Measurements from ENCODE around the gene GLYATL3. TPM values are rescaled to one million over a fixed set of nuclear protein-coding genes. Genes with fewer than 3 reads are reported as not detected.

The GLYATL3 gene
- polyA plus RNA-seq, 3 donors = not detected

DNA sequence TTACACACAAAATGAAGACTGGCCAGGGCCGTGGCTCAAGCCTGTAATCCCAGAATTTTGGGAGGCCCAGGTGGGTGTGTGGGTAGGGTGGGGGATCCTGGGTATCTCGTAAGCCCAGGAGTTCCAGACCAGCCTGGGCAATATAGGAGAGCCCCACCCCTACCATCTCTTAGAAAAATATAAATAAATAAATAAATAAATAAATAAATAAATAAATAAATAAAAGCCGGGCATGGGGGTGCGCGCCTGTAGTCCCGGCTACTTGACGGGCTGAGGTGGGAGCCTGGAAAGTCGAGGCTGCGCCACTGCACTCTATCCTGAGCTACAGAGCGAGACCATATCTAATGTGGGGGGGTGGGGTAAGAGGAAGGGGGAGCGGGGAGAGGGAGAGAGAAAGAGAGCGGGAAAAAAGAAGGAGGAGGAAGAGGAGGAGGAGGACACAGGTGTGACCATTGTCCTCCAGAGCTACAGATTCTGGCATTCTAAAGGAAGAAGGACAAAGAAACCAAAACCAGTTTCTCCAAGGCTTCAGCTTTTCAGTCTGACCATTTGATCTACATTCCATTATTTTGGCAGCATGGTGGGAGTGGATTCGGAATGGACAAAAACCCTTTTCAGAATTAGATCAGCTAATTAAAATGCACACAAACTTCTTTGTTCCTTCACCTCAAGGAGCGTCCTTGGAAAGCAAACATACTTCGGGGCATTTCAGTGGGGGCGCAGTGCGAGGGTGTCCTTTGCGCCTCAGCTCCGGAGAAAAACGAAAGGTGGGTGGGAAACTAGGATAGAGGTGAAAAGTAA lies 50.2 kb downstream of the GLYATL3 start:
- no peak overlapping the region for H3K9ac ChIP-seq (ENCODE audit: insufficient read depth, low read length, poor library complexity, severe bottlenecking)
- Mint-ChIP-seq H3K36me3 (peaks cover 0 to 4% of the 10 kb centered on the region in 2 donors), H3K27ac (no peak overlapping the region), H3K27me3 (ENCODE audit: low read depth in 3 of 3) (peaks cover 27 to 44% (median 32%) of the 10 kb centered on the region in 3 donors), H3K9me3 (peaks cover 0 to 6% (median 0%) of the 10 kb centered on the region in 7 donors), H3K4me1 (peaks cover 20% of the 10 kb centered on the region), H3K4me3 (peak overlapping the region; percentile 67 to 86)
- peaks cover 16 to 18% of the 10 kb centered on the region in 2 donors for H3K4me1 ChIP-seq (ENCODE audit: control insufficient read depth in 1 of 2, insufficient read depth in 2 of 2, low read length in 2 of 2)
- H3K4me3 ChIP-seq (replicated peaks in 1 of 3; ENCODE audit: low read depth in 2 of 3, low read length in 3 of 3) = peak overlapping the region in 1 of 3 experiments; percentile 63
- H3K4me2 ChIP-seq (replicated peaks; ENCODE audit: extremely low read depth, low read length, poor library complexity, severe bottlenecking) = peak overlapping the region; percentile 75
- H3K36me3 ChIP-seq (replicated peaks in 1 of 2; ENCODE audit: control insufficient read depth in 1 of 2, insufficient read depth in 2 of 2, low read length in 2 of 2) = no peaks in the 10 kb centered on the region
- no peaks in the 10 kb centered on the region for H4K20me1 ChIP-seq (ENCODE audit: insufficient read depth, low read length)
- peaks cover 0 to 14% of the 10 kb centered on the region in 2 donors for H3K9me3 ChIP-seq (replicated peaks in 1 of 2; ENCODE audit: control insufficient read depth in 1 of 2, insufficient read depth in 1 of 2, low read length in 2 of 2)
- no peak overlapping the region for H3K27ac ChIP-seq (ENCODE audit: low read depth in 1 of 2, low read length in 2 of 2)
- no peaks in the 10 kb centered on the region for H3K79me2 ChIP-seq (ENCODE audit: insufficient read depth, low read length)
- 39% methylated on average over 13 of the region's 20 CpGs for WGBS (ENCODE audit: insufficient coverage)
- DNase-seq = no peak
- intact Hi-C loops (cut with micrococcal nuclease) = no loop called here
- H2AFZ ChIP-seq (ENCODE audit: insufficient read depth, low read depth, low read length, poor library complexity, severe bottlenecking) = peak overlapping the region; percentile 65
- TF ChIP-seq, protein P1, sequence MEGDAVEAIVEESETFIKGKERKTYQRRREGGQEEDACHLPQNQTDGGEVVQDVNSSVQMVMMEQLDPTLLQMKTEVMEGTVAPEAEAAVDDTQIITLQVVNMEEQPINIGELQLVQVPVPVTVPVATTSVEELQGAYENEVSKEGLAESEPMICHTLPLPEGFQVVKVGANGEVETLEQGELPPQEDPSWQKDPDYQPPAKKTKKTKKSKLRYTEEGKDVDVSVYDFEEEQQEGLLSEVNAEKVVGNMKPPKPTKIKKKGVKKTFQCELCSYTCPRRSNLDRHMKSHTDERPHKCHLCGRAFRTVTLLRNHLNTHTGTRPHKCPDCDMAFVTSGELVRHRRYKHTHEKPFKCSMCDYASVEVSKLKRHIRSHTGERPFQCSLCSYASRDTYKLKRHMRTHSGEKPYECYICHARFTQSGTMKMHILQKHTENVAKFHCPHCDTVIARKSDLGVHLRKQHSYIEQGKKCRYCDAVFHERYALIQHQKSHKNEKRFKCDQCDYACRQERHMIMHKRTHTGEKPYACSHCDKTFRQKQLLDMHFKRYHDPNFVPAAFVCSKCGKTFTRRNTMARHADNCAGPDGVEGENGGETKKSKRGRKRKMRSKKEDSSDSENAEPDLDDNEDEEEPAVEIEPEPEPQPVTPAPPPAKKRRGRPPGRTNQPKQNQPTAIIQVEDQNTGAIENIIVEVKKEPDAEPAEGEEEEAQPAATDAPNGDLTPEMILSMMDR (IDR thresholded peaks at IDR 0.05) = no peak
- peaks cover 35 to 37% of the 10 kb centered on the region in 2 donors for H3K27me3 ChIP-seq (ENCODE audit: control insufficient read depth in 2 of 2, insufficient read depth in 2 of 2, low read length in 2 of 2)

DNA sequence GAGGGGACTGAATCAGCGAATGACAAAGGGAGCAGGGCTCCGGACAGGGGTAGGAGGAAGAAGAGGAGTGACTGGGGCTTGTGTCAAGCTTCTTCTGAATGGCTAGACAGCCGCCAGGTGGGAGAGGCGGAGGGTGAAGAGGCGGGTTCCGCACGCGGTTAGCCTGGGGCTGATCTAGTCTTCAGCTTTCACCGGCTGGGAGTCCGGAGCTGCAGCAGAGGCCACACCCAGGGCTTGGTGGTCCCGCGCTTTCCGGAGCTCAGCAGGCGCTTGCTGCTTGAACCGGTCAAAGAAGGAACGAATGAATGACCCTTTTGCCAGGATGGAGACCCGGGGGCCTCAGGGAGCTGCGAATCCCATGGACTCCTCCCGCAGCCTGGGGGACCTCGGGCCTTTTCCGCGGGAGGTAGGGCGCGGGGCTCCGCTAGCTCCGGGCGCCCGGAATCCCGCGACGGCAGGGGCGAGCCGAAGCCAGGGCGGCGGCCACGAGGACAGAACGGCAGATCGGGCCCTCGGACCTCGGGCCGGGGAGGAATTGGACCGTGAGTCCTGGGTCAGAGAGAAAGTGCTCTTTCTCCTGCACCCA lies 50.9 kb downstream of the GLYATL3 start, which contains the start of gene C6orf141:
Gene C6orf141, plus strand, starts transcription at position 177 of the 586 bp plus-strand sequence. Its CDS starts 125 bp downstream, at position 302.
- TF ChIP-seq, protein P1 (IDR thresholded peaks at IDR 0.05) = no peak
- Mint-ChIP-seq H3K9me3 (peaks cover 0 to 6% (median 0%) of the 10 kb centered on the region in 7 donors), H3K4me1 (peaks cover 20% of the 10 kb centered on the region), H3K27me3 (ENCODE audit: low read depth in 3 of 3) (peaks cover 27 to 44% (median 32%) of the 10 kb centered on the region in 3 donors), H3K27ac (peak within 1 kb of the TSS in 1 of 7 donors; percentile 24), H3K36me3 (peaks cover 0 to 4% of the 10 kb centered on the region in 2 donors), H3K4me3 (peak within 1 kb of the TSS; percentile 67 to 86)
- no peak for DNase-seq
- Histone ChIP-seq H3K9ac (ENCODE audit: insufficient read depth, low read length, poor library complexity, severe bottlenecking) (peak within 1 kb of the TSS; percentile 34), H3K4me1 (ENCODE audit: control insufficient read depth in 1 of 2, insufficient read depth in 2 of 2, low read length in 2 of 2) (peaks cover 16 to 18% of the 10 kb centered on the region in 2 donors), H4K20me1 (ENCODE audit: insufficient read depth, low read length) (no peaks in the 10 kb centered on the region), H3K36me3 (replicated peaks in 1 of 2; ENCODE audit: control insufficient read depth in 1 of 2, insufficient read depth in 2 of 2, low read length in 2 of 2) (no peaks in the 10 kb centered on the region), H3K4me2 (replicated peaks; ENCODE audit: extremely low read depth, low read length, poor library complexity, severe bottlenecking) (peak within 1 kb of the TSS; percentile 75), H3K79me2 (ENCODE audit: insufficient read depth, low read length) (no peaks in the 10 kb centered on the region), H2AFZ (ENCODE audit: insufficient read depth, low read depth, low read length, poor library complexity, severe bottlenecking) (peak within 1 kb of the TSS; percentile 65), H3K9me3 (replicated peaks in 1 of 2; ENCODE audit: control insufficient read depth in 1 of 2, insufficient read depth in 1 of 2, low read length in 2 of 2) (peaks cover 0 to 14% of the 10 kb centered on the region in 2 donors), H3K27me3 (ENCODE audit: control insufficient read depth in 2 of 2, insufficient read depth in 2 of 2, low read length in 2 of 2) (peaks cover 35 to 37% of the 10 kb centered on the region in 2 donors), H3K27ac (ENCODE audit: low read depth in 1 of 2, low read length in 2 of 2) (no peak within 1 kb of the TSS), H3K4me3 (replicated peaks in 1 of 3; ENCODE audit: low read depth in 2 of 3, low read length in 3 of 3) (peak within 1 kb of the TSS in 2 of 3 experiments; percentile 3 to 63)
- intact Hi-C loops (cut with micrococcal nuclease) = no loop called here
- WGBS (ENCODE audit: insufficient coverage) = under 1% methylated on average over 42 of the region's 42 CpGs

Data from CD14-positive monocyte (primary cell).